Epithelial cell of esophagus (primary cell): ENCODE measurements around the gene FGF6.
"Not testable (repeated sequence)": the region's sequence is repeated elsewhere in the genome, so short reads cannot be mapped to it uniquely, and the experiment has no call there.

Experiments used
- DNase-seq: peaks from one replicate; pipeline ENCODE4 v3.0.0; 2010; ENCODE audit warnings: low read depth
- H3K4me3 ChIP-seq: 2 replicates; pipeline ENCODE4 v1.5.1; 2011; ENCODE audit warnings: mild to moderate bottlenecking, low read length, control low read depth
- CTCF ChIP-seq: IDR thresholded peaks from 2 replicates; pipeline ENCODE4 v1.5.1; 2011; ENCODE audit warnings: low read depth, mild to moderate bottlenecking, low read length, control low read depth, inconsistent platforms; ENCODE audit not compliant: insufficient read depth; ENCODE audit errors: missing control alignments

The FGF6 gene

DNA sequence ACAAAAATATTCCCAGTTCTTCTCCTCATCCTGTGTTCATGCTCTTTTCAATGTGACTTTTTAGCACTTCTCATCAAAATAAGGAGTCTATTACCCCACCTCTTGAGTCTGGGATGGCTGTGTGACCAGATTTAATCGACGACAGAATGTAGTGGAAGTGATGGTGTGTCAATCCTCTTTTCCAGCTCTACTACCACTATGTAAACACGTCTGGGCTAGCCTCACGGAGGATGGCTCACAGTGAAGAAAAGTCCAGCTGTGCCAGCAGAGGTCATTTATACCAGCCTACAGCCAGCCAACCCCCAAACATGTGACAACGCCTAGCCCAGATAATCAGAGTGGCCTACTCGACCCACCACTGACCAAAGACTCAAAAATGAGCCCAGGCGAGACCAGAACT is 37.3 kb upstream of the FGF6 start:
- DNase-seq = peak; percentile 52
- no peak overlapping the region for H3K4me3 ChIP-seq
- no peak for TF ChIP-seq CTCF

GRCh38 chr12:4478933-4479332 is 33.3 kb upstream of the FGF6 start:
- DNase-seq = no peak
- TF ChIP-seq CTCF = no peak
- no peak overlapping the region for H3K4me3 ChIP-seq

DNA sequence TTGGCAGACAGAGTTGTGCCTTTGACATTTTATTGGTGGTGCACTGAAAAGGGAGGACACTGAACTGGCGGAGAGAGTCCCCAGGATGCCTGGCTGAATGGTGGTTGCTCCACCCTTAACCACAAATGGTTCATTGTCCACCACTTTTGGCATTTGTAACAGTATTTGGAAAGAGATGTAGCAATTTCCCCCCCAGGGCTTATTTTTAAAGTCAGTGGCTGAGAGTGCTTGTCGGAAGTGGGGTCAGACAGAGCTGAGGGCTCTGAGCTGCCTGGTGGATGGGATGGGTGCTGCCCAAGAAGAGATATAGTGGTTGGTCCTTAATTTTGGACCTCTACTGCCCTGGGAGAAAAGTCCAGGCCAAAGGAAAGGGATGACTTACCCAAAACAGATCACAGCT is 31.5 kb upstream of the FGF6 start:
- H3K4me3 ChIP-seq = no peak overlapping the region
- no peak for TF ChIP-seq CTCF
- DNase-seq = peak; percentile 13

DNA sequence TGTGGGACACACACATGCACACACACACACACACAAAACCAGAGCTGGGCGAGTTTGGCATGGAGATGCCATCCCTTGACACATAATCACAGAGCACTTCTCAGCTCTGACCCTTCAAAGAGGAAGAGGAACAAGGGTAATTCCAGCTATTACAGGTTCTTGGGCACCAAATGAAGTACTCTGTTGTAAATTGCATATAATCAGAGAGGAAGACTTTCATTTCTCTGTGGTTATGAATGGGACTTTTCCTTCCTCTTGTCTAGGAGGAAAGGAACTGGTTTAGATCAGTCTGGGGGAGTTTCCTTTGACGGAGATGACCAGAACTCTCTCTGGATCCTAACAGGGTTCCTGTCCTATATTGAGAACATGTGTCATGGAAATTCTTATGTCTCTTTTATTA is 26.4 kb upstream of the FGF6 start:
- no peak overlapping the region for H3K4me3 ChIP-seq
- no peak for TF ChIP-seq CTCF
- no peak for DNase-seq

DNA sequence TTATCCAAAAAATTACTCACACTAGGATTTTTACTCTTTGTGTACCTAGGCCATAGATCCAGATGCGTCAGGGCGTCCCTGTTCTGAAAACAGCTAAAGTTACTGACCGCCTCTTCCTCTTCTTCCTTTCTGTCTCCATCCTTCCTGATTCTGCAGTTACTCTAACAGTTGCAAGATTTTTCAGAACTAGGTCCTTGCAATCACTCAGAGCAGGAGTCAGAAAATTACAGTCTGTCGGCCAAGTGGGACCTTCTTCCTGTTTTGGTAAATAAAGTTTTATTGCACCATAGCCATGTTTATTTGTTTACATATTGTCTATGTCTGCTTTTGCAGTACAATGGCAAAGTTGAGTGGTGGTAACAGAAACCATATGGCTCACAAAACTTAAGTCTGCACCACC is 25.6 kb upstream of the FGF6 start:
- no peak overlapping the region for H3K4me3 ChIP-seq
- no peak for TF ChIP-seq CTCF
- no peak for DNase-seq

DNA sequence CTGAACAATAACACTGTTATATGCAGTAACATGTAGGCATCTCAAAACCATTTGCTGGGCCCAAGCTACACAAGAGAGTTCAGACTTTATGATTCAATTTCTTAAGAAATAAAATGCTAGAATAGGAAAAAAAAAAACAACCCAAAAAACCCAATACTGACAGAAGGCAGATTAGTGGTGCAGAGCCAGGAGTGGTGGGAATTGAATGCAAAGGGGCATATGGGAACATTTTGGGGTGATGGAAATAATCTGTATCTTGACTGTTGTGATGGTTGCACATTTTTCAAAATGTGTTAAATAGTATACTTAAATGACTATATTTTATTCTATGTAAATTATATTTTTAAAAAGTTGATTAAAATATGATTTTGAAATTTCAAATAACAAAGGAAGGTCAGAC is 23.4 kb upstream of the FGF6 start:
- no peak for DNase-seq
- no peak overlapping the region for H3K4me3 ChIP-seq
- no peak for TF ChIP-seq CTCF

DNA sequence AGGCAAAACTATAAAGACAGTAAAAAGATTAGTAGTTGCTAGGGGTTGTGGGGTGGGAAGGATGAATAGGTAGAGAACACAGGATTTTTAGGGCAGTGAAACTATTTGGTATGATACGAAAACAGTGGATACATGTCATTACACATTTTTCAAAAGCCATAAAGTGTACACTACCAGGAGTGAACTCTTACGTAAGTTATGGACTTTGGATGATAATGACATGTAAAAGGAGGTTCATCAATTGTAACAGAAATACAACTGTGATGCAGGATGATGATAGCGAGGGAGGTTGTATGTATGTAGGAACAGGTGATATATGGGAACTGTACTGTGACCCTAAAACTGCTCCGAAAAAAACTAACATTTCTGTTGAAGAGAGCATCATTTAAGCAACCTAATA is 15.1 kb upstream of the FGF6 start:
- DNase-seq = no peak
- no peak overlapping the region for H3K4me3 ChIP-seq
- no peak for TF ChIP-seq CTCF

DNA sequence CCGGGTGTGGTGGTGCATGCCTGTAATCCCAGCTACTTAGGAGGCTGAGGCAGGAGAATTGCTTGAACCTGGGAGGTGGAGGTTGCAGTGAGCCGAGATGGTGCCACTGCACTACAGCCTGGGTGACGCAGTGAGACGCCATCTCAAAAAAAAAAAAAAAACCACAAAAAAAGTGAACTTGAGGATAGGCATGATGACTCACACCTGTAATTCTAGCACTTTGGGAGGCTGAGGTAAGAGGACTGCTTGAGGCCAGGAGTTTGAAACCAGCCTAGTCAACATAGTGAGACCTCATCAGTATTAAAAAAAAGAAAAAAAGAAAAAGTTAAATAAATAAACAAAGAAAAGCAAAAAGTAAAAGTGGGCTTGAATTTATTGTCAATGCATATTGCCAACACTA is 10.2 kb upstream of the FGF6 start:
- H3K4me3 ChIP-seq, DNase-seq: not testable (repeated sequence)
